Choroid plexus epithelial cell (primary cell): ENCODE data around the gene VTA1.
A peak's percentile ranks its signal among the peaks of the same experiment; 100 is the strongest.

Experiments
- DNase-seq: peaks from one replicate; pipeline ENCODE4 v3.0.0-alpha.2; 2010; ENCODE audit warnings: low read depth
- H3K4me3 ChIP-seq: 2 replicates; pipeline ENCODE4 v1.5.1; 2011; ENCODE audit warnings: low read depth, mild to moderate bottlenecking, control low read depth, low read length, moderate library complexity
- CTCF ChIP-seq: conservative IDR thresholded peaks from 2 replicates; pipeline ENCODE4 v1.5.1; 2011; ENCODE audit warnings: low read depth, mild to moderate bottlenecking, control low read depth, inconsistent platforms, low read length, moderate library complexity

Gene VTA1

GRCh38 chr6:142200846-142201628 lies 54.0 kb downstream of the VTA1 start:
- H3K4me3 ChIP-seq = no peak overlapping the region
- DNase-seq = no peak
- TF ChIP-seq CTCF = no peak

DNA sequence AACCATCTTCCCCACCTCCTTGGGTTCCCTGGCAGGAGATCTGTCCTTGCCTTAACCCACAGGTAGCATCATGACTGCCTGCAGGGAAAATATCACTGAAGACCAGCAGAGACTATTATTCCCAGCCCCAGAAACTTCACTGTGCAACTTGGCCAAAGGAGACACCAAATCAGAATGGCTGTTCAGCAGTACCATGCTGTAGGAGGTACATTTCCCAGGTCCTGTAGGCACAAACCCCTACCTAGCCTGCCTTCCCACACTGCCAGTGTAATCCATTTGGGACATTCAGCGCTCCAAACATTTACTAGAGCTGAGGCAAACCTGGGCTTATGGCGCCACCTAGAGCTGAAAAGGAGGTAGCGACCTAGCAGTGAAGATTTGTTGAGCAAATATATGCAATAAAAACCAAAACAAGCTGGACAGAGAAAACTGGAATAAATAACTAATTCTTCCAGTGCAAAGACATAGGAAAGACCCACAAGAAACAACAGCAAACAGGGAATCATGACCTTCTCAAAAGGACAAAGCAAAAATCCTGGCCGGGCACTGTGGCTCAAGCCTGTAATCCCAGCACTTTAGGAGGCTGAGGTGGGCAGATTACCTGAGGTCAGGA lies 60.3 kb downstream of the VTA1 start:
- DNase-seq = peak; percentile 80
- TF ChIP-seq CTCF = peak; percentile 92

DNA sequence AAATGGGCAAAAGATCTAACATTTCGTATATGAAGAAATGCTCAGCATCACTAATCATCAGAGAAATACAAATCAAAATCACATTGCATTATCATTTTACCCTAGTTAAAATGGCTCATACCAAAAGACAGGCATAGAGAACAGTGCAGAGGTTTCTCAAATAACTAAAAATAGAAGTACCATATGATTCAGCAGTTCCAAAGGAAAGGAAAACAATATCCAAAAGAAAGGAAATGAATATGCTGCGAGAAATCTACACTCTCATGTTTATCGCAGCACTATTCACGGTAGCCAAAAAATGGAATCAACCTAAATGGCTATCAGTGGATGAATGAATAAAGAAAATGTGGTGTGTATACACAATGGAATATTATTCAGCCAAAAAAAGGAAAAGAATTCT lies 63.5 kb downstream of the VTA1 start:
- peak; percentile 24 for DNase-seq
- no peak overlapping the region for H3K4me3 ChIP-seq
- TF ChIP-seq CTCF = no peak

More for the DNA sequence above, 60.3 kb downstream of the VTA1 start:
- no peak overlapping the region for H3K4me3 ChIP-seq

DNA sequence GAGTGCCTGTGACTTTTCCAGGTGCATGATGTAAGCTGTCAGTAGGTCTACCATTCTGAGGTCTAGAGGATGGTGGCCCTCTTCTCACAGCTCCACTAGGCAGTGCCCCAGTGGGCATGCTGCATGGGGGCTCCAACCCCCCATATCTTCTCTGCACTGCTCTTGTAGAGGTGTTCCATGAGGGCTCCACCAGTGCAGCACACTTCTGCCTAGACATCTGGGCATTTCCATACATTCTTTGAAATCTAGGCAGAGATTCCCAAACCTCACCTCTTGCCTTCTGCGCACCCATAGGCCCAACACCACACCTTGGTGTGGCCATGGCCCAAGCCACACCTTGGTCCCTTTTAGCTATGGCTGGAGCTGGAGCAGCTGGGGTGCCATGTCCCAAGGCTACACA lies 66.3 kb downstream of the VTA1 start:
- DNase-seq = no peak
- TF ChIP-seq CTCF = no peak
- H3K4me3 ChIP-seq = no peak overlapping the region

DNA sequence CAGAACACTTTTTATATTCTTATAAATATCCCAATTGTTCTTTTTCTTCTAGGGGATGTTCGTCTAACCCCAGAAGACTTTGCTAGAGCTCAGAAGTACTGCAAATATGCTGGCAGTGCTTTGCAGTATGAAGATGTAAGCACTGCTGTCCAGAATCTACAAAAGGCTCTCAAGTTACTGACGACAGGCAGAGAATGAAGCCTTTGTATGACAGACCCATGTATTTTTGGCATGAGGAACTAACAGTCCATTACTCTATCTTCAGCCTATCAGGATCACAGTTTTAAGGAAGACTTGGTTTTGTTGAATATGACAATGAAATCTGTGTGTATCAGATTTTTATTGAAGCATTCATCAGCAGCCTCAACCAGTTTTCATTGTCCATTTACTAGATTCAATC lies 71.4 kb downstream of the VTA1 start:
- no peak overlapping the region for H3K4me3 ChIP-seq
- DNase-seq = no peak
- no peak for TF ChIP-seq CTCF

GRCh38 chr6:142222022-142222421 lies 75.0 kb downstream of the VTA1 start:
- no peak for TF ChIP-seq CTCF
- no peak overlapping the region for H3K4me3 ChIP-seq

GRCh38 chr6:142223938-142224337 lies 76.9 kb downstream of the VTA1 start:
- no peak for TF ChIP-seq CTCF
- DNase-seq = no peak
- no peak overlapping the region for H3K4me3 ChIP-seq

More at GRCh38 chr6:142222022-142222421, 75.0 kb downstream of the VTA1 start:
- no peak for DNase-seq
